Kidney (tissue), 14 donors: Measurements from ENCODE around the gene PATL1. TPM values are rescaled to one million over a fixed set of nuclear protein-coding genes. Genes with fewer than 3 reads are reported as not detected.
A peak's percentile ranks its signal among the peaks of the same experiment; 100 is the strongest.

Experiments used
- DNase-seq, 5 donors: peaks; one replicate each; pipeline ENCODE4 v3.0.0-alpha.2; 2013 to 2020
- FAIRE-seq: peaks from 2 replicates; lab custom pipeline; 2012; peaks lifted over from hg19 to GRCh38; lab: Jason Lieb, UNC
- H3K27ac ChIP-seq, 2 donors: one replicate each; pipeline ENCODE4 v1.7.0; 2013; ENCODE audit warnings: low read depth in 2 of 2, low read length in 2 of 2, inconsistent platforms in 1 of 2
- H3K27me3 ChIP-seq: one replicate; pipeline ENCODE4 v1.7.1; 2013; ENCODE audit warnings: low read length, inconsistent platforms; ENCODE audit not compliant: control insufficient read depth, insufficient read depth
- H3K36me3 ChIP-seq, 3 donors: one replicate each; pipeline versions ENCODE4 v1.7.0 to v1.7.1; 2013; ENCODE audit warnings: low read length in 3 of 3, control low read depth in 1 of 3, inconsistent platforms in 1 of 3; ENCODE audit not compliant: insufficient read depth in 3 of 3, control insufficient read depth in 2 of 3
- H3K4me1 ChIP-seq, 3 donors: one replicate each; pipeline versions ENCODE4 v1.7.0 to v1.7.1; 2013; ENCODE audit warnings: low read length in 3 of 3, inconsistent platforms in 1 of 3, low read depth in 1 of 3; ENCODE audit not compliant: control insufficient read depth in 2 of 3, insufficient read depth in 2 of 3
- H3K4me3 ChIP-seq, 3 donors: one replicate each; pipeline versions ENCODE4 v1.7.0 to v1.8.1; 2013; ENCODE audit warnings: low read length in 3 of 3, control low read depth in 1 of 3, inconsistent platforms in 1 of 3
- H3K9ac ChIP-seq, 3 donors: one replicate each; pipeline versions ENCODE4 v1.7.0 to v1.7.1; 2013; ENCODE audit warnings: low read length in 3 of 3, control low read depth in 1 of 3, inconsistent platforms in 1 of 3
- H3K9me3 ChIP-seq, 3 donors: one replicate each; pipeline versions ENCODE4 v1.7.0 to v1.7.1; 2013; ENCODE audit warnings: low read length in 3 of 3, control low read depth in 1 of 3, inconsistent platforms in 1 of 3; ENCODE audit not compliant: control insufficient read depth in 2 of 3, insufficient read depth in 1 of 3
- CTCF ChIP-seq: IDR thresholded peaks from 3 replicates; pipeline ENCODE4 v1.5.1; 2012; ENCODE audit warnings: mild to moderate bottlenecking, moderate library complexity, borderline replicate concordance; ENCODE audit not compliant: insufficient read depth; ENCODE audit errors: extremely low read depth
- intact Hi-C: fragments of 100-400 bp; cut with DNase I; formaldehyde crosslinking; loops from one replicate; pipeline ENCODE4 v1.11.1; 2022
- polyA plus RNA-seq: library from polyadenylated mRNA; stranded (reverse); fragments of 350-450 nt; fragmentation: Illumina TruSeq; extraction: RNeasy Lipid Tissue Mini Kit (QIAGEN cat#74804); gene quantifications from one replicate; pipeline ENCODE4 v1.2.3, GENCODE V29; 2014; ENCODE audit warnings: low read depth, low replicate concordance; ENCODE audit not compliant: insufficient read depth
- total RNA-seq: library from RNA; stranded (reverse); fragmentation: NEBNext Ultra II Directional; extraction: Animal tissue kit (Norgen Biotek cat#: 25700); gene quantifications from one replicate; pipeline ENCODE4 v1.2.1, GENCODE V29; 2021
- donor health status: control.
- donor health status: control.
- donor health status: control.
- donor health status: control.
- donor health status: control.
- donor health status: DM: yes; HTN: yes; CAD: no.
- donor health status: Normal renal cell carcinoma (clear cell type).

PATL1 gene
- total and polyA plus RNA-seq, 2 donors from 2014 or later = 12.3 to 35.4 TPM

- Histone ChIP-seq H3K4me1 (peaks cover 0 to 16% (median 10%) of the 10 kb centered on the region in 3 donors), H3K27me3 (no peaks in the 10 kb centered on the region), H3K9me3 (no peaks in the 10 kb centered on the region), H3K9ac (peak overlapping the region in 1 of 3 donors; percentile 13), H3K36me3 (peaks cover 15 to 48% (median 24%) of the 10 kb centered on the region in 3 donors), H3K4me3 (no peak overlapping the region), H3K27ac (no peak overlapping the region)
- intact Hi-C loops = no loop called here
- TF ChIP-seq CTCF = no peak
- FAIRE-seq (no peak), DNase-seq (no peak)
These were observed 8.2 kb downstream of the PATL1 start for GRCh38 chr11:59660621-59661020.

GRCh38 chr11:59659981-59660380, 8.9 kb downstream of the PATL1 start:
- Histone ChIP-seq H3K36me3 (peaks cover 17 to 51% (median 30%) of the 10 kb centered on the region in 3 donors), H3K9ac (no peak overlapping the region), H3K27ac (no peak overlapping the region), H3K27me3 (no peaks in the 10 kb centered on the region), H3K4me1 (peaks cover 0 to 16% (median 10%) of the 10 kb centered on the region in 3 donors), H3K9me3 (no peaks in the 10 kb centered on the region), H3K4me3 (no peak overlapping the region)
- DNase-seq = no peak
- intact Hi-C loops = no loop called here
- FAIRE-seq = no peak
- TF ChIP-seq CTCF = no peak

GRCh38 chr11:59658036-59658435, 10.8 kb downstream of the PATL1 start:
- H3K27me3 ChIP-seq = no peaks in the 10 kb centered on the region
- intact Hi-C loops = no loop called here
- H3K9me3 ChIP-seq = no peaks in the 10 kb centered on the region
- DNase-seq (no peak), FAIRE-seq (no peak)
- H3K4me3 ChIP-seq = no peak overlapping the region
- H3K9ac ChIP-seq = no peak overlapping the region
- peaks cover 0 to 8% (median 7%) of the 10 kb centered on the region in 3 donors for H3K4me1 ChIP-seq
- TF ChIP-seq CTCF = no peak
- no peak overlapping the region for H3K27ac ChIP-seq
- peaks cover 15 to 57% (median 44%) of the 10 kb centered on the region in 3 donors for H3K36me3 ChIP-seq

GRCh38 chr11:59654893-59655292, 13.9 kb downstream of the PATL1 start:
- DNase-seq (no peak), FAIRE-seq (no peak)
- no peak overlapping the region for H3K27ac ChIP-seq
- peaks cover 20 to 75% (median 49%) of the 10 kb centered on the region in 3 donors for H3K36me3 ChIP-seq
- H3K27me3 ChIP-seq = no peaks in the 10 kb centered on the region
- intact Hi-C loops = no loop called here
- no peak overlapping the region for H3K9ac ChIP-seq
- no peak overlapping the region for H3K4me3 ChIP-seq
- H3K4me1 ChIP-seq = no peaks in the 10 kb centered on the region
- H3K9me3 ChIP-seq = no peaks in the 10 kb centered on the region
- no peak for TF ChIP-seq CTCF
